ENCODE results near the gene PSMD9.

GRCh38 chr12:121933522-121934308, 45.1 kb downstream of the PSMD9 start:
- TF ChIP-seq EP300 (IDR thresholded peaks at IDR 0.05) = no peak
- TF ChIP-seq CTCF (IDR thresholded peaks at IDR 0.05) = no peak
- no peak for TF ChIP-seq POLR2A (IDR thresholded peaks at IDR 0.05)
- no peak for TF ChIP-seq POLR2AphosphoS5 (IDR thresholded peaks at IDR 0.05)

Data from gastroesophageal sphincter (tissue), 3 donors.